GM06990 (cell line): ENCODE data around the gene EFCAB8.

Source experiments
- DNase-seq: peaks from one replicate; pipeline ENCODE4 v3.0.0-alpha.2; 2011; ENCODE audit not compliant: insufficient read length; ENCODE audit errors: extremely low read depth
- H3K27me3 ChIP-seq: replicated peaks from 2 replicates; pipeline ENCODE4 v1.6.0; 2011; ENCODE audit warnings: low read length; ENCODE audit not compliant: control insufficient read depth, insufficient read depth
- H3K36me3 ChIP-seq: 2 replicates; pipeline ENCODE4 v1.5.1; 2011; ENCODE audit warnings: low read length; ENCODE audit not compliant: control insufficient read depth, insufficient read depth
- H3K4me3 ChIP-seq: replicated peaks from 2 replicates; pipeline ENCODE4 v1.5.1; 2011; ENCODE audit warnings: low read depth, mild to moderate bottlenecking, control low read depth, low read length
- TF ChIP-seq, protein P1 (sequence below): IDR thresholded peaks from 2 replicates; pipeline ENCODE4 v1.5.1; 2011; ENCODE audit warnings: low read length, control low read depth, mild to moderate bottlenecking, inconsistent platforms; ENCODE audit not compliant: insufficient read depth, poor library complexity, severe bottlenecking

EFCAB8 gene

DNA sequence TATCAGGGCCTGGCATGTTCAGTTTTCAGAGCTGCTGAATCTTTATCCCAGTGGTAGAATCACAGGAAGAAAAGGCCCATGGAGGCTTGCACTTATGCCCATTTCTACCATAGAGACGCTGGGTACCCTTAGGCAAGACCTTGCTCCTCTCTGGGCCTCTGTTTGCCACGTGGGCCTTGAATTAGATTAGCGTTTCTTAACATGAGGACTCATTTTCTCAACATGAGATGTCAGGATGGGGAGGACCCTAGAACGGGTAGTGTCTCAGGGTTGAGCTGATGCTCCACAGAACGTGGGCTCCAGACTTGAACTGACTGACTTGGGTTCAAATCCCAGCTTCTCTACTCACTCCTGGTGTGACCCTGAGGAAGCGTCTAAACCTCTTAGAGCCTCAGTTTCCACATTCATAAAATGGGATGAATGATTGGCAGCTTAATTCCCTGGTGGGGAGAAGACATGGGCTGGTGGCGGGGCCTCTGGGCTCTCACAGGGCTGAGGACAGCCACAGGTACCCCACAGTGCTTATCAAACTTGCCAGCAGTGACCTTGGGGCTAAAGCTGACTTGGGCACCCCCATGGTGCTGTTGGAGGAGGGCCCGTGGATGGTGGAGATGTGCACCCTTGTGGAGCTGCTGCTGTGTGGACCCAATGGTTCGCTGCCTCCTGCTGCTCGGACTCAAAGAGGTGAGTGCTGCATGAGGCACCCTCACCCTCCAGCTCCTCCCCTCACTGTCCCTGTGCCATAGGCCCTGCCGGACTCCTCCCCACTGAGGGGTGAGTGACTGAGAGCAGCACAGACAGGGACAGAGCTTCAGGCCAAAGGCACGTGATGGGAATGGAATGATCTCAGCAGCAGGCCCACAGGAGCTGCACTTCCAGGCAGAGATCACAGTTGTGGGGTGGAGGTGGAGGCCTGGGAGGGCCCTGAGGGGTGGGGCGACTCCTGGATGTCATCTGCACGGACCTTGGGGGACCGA, 117.3 kb downstream of the EFCAB8 start:
- no peaks in the 10 kb centered on the region for H3K36me3 ChIP-seq
- no peak for DNase-seq
- TF ChIP-seq, protein P1, sequence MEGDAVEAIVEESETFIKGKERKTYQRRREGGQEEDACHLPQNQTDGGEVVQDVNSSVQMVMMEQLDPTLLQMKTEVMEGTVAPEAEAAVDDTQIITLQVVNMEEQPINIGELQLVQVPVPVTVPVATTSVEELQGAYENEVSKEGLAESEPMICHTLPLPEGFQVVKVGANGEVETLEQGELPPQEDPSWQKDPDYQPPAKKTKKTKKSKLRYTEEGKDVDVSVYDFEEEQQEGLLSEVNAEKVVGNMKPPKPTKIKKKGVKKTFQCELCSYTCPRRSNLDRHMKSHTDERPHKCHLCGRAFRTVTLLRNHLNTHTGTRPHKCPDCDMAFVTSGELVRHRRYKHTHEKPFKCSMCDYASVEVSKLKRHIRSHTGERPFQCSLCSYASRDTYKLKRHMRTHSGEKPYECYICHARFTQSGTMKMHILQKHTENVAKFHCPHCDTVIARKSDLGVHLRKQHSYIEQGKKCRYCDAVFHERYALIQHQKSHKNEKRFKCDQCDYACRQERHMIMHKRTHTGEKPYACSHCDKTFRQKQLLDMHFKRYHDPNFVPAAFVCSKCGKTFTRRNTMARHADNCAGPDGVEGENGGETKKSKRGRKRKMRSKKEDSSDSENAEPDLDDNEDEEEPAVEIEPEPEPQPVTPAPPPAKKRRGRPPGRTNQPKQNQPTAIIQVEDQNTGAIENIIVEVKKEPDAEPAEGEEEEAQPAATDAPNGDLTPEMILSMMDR: no peak
- H3K4me3 ChIP-seq: no peak overlapping the region
- no peaks in the 10 kb centered on the region for H3K27me3 ChIP-seq

DNA sequence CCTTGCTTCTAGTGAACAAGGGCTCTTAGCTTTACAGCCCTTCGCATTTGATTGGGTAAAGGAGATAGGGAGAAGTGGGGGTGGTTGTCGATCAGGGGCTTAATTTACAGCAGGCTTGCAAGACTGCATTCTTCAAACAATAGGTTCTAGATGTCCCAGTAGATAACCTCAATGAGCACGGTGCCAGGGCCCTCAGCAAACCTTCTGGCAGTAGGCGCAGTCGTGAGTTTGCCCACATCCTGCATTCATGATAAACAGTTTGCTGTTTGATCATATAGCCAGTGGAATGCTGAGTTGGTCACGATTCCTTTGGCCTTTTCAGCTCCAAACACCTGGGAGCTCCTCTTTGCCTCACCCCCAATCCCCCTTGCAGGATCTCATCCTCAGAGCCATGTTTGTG, 118.0 kb downstream of the EFCAB8 start:
- DNase-seq: no peak
- no peaks in the 10 kb centered on the region for H3K36me3 ChIP-seq
- no peak overlapping the region for H3K4me3 ChIP-seq
- H3K27me3 ChIP-seq: no peaks in the 10 kb centered on the region
- TF ChIP-seq, protein P1: no peak

DNA sequence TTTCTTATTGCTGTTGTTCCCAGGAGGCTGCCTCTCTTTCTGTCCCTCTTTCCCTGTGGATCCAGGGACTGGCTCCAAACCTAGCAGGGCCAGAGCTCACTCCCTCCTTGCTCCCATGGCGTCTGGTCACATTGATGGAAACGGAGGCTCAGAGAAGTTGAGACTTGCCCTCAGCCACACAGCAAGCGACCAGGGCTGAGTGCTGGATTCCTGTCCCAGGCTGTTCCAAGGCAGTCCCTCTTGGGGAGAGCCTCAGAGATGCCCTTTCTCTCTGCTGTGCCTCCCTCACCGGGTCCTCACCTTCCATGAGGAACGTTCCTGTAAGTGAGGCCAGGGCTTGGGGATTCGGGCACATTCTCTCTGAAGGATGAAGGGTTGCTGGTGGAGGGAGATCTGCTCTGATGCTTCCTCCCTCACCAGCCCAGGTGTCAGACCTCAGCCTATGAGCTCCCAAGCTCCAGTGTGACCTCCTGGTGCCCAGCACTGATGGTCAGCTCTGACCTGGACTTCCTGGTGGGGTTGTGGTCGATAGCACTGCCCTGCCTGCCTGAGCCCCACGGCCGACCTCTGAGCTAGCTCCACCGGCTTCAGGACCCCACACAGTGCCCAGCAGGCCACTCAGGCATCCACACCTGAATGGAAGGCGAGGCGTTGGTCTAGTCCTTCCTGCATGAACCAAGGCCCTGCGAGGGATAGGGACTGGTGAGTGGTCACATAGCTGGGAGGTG, 118.7 kb downstream of the EFCAB8 start:
- Histone ChIP-seq H3K4me3 (no peak overlapping the region), H3K27me3 (no peaks in the 10 kb centered on the region), H3K36me3 (no peaks in the 10 kb centered on the region)
- DNase-seq: no peak
- TF ChIP-seq, protein P1: no peak

DNA sequence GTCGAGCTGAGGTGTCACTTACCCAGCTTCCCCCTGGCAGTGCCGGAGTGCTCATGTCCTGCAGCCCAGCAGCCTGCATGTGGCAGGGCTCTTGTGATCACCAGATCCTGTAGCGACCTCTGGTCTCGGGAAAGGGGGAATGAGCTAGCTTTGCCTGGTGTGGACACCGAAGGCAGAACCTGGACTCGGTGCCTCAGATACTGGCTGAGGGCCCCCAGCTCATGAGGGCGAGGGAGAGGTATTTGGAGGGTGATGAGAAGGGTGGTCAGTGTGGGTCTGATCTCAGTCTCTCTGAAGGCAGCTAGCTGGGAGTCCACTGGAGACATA, 119.2 kb downstream of the EFCAB8 start:
- Histone ChIP-seq H3K36me3 (no peaks in the 10 kb centered on the region), H3K4me3 (no peak overlapping the region), H3K27me3 (no peaks in the 10 kb centered on the region)
- TF ChIP-seq, protein P1: no peak
- DNase-seq: no peak

DNA sequence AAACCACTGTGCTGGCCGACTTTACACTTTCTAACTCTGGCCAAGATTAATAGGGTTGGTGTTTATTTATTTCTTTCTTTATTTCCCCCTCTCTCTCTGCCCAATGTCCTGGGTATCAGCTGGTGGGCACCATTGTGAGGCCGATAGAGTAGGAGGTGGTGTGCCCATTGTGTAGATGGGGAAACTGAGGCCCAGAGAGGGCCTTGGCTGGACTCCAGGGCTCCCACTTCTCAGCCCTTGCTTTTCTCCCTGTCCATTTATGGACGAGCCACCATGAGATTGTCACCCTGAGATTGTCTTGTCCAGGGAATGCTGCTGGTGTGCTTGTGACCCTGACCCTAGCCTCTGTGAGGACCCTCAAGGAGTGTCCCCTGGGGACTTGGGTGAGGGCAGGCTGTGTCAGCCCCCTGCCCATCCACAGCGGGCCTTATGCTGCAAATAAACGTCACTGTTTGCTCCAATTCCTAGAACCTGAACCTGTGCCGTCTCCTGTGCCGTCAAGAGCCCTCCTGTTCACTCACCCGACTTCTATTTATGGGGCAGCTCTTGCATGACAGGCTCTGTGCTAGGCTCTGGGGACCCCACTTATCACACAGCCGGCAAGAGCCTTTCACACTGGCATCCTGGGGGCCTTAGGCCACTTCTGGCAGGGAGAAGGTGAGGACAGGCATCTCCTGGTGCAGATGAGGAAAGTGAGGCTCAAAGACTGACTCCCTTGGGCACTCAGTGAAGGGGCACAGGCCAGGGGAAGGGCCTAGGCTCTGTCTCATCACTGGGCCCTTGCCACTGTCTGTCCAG, 120.7 kb downstream of the EFCAB8 start:
- Histone ChIP-seq H3K27me3 (no peaks in the 10 kb centered on the region), H3K4me3 (no peak overlapping the region), H3K36me3 (no peaks in the 10 kb centered on the region)
- TF ChIP-seq, protein P1: no peak
- DNase-seq: no peak
